Measurements from ENCODE around the gene CDC16. TPM values are rescaled to one million over a fixed set of nuclear protein-coding genes. Genes with fewer than 3 reads are reported as not detected.
"Not testable (repeated sequence)": the region's sequence is repeated elsewhere in the genome, so short reads cannot be mapped to it uniquely, and the experiment has no call there.

CDC16 gene
- total and polyA plus RNA-seq, 10 donors, result 50.1 to 75.8 (median 67.3) TPM

GRCh38 chr13:114241918-114242317 is 7.2 kb downstream of the CDC16 start:
- Histone ChIP-seq H3K4me1 (peaks cover 0 to 7% (median under 1%) of the 10 kb centered on the region in 6 donors), H3K4me3 (no peak overlapping the region), H3K36me3 (peaks cover 13 to 100% (median 100%) of the 10 kb centered on the region in 6 donors), H3K9me3 (no peaks in the 10 kb centered on the region), H3K27ac (no peak overlapping the region), H3K27me3 (replicated peaks in 1 of 7) (no peaks in the 10 kb centered on the region)
- intact Hi-C loops (cut with DNase I; ENCODE audit: low total_unique reads), result no loop called here
- no peak for DNase-seq
- WGBS, 5 donors, result 92 to 96% (median 93%) methylated on average over 6 of the region's 6 CpGs
- no peak for TF ChIP-seq POLR2A (IDR thresholded peaks at IDR 0.05)
- no peak for TF ChIP-seq POLR2AphosphoS5 (IDR thresholded peaks at IDR 0.05)
- TF ChIP-seq CTCF (IDR thresholded peaks at IDR 0.05 in 8 of 11, conservative IDR thresholded peaks at IDR 0.05 in 3 of 11), result no peak

GRCh38 chr13:114243971-114244370 is 9.3 kb downstream of the CDC16 start:
- no peak for TF ChIP-seq POLR2A (IDR thresholded peaks at IDR 0.05)
- no peak for TF ChIP-seq POLR2AphosphoS5 (IDR thresholded peaks at IDR 0.05)
- no peak for TF ChIP-seq CTCF (IDR thresholded peaks at IDR 0.05 in 8 of 11, conservative IDR thresholded peaks at IDR 0.05 in 3 of 11)
- WGBS, 5 donors, result 94 to 98% (median 97%) methylated on average over 3 of the region's 3 CpGs

GRCh38 chr13:114244637-114245036 is 9.9 kb downstream of the CDC16 start:
- no peak for TF ChIP-seq POLR2A (IDR thresholded peaks at IDR 0.05)
- no peak for TF ChIP-seq CTCF (IDR thresholded peaks at IDR 0.05 in 8 of 11, conservative IDR thresholded peaks at IDR 0.05 in 3 of 11)
- TF ChIP-seq POLR2AphosphoS5 (IDR thresholded peaks at IDR 0.05), result no peak
- H3K36me3 ChIP-seq, result peaks cover 13 to 100% (median 100%) of the 10 kb centered on the region in 6 donors
- intact Hi-C loops (cut with DNase I; ENCODE audit: low total_unique reads), result no loop called here

More at GRCh38 chr13:114243971-114244370, 9.3 kb downstream of the CDC16 start:
- Histone ChIP-seq H3K4me1 (no peaks in the 10 kb centered on the region), H3K27ac (no peak overlapping the region), H3K9me3 (no peaks in the 10 kb centered on the region), H3K27me3 (replicated peaks in 1 of 7) (no peaks in the 10 kb centered on the region), H3K4me3 (no peak overlapping the region), H3K36me3 (peaks cover 13 to 100% (median 100%) of the 10 kb centered on the region in 6 donors)
- intact Hi-C loops (cut with DNase I; ENCODE audit: low total_unique reads), result no loop called here
- no peak for DNase-seq

GRCh38 chr13:114248011-114248410 is 13.3 kb downstream of the CDC16 start:
- intact Hi-C loops (cut with DNase I; ENCODE audit: low total_unique reads), result no loop called here
- DNase-seq, result no peak
- H3K27ac ChIP-seq, result no peak overlapping the region

More at GRCh38 chr13:114244637-114245036, 9.9 kb downstream of the CDC16 start:
- Histone ChIP-seq H3K4me3 (no peak overlapping the region), H3K27ac (no peak overlapping the region), H3K9me3 (no peaks in the 10 kb centered on the region), H3K27me3 (replicated peaks in 1 of 7) (no peaks in the 10 kb centered on the region), H3K4me1 (no peaks in the 10 kb centered on the region)
- 79 to 89% (median 87%) methylated on average over 5 of the region's 5 CpGs for WGBS, 5 donors
- DNase-seq, result no peak

GRCh38 chr13:114249077-114249476 is 14.4 kb downstream of the CDC16 start:
- Histone ChIP-seq H3K36me3 (peaks cover 14 to 100% (median 90%) of the 10 kb centered on the region in 6 donors), H3K27me3 (replicated peaks in 1 of 7) (no peaks in the 10 kb centered on the region), H3K27ac (no peak overlapping the region), H3K4me1 (no peaks in the 10 kb centered on the region), H3K4me3 (no peak overlapping the region), H3K9me3 (no peaks in the 10 kb centered on the region)
- DNase-seq, result no peak
- WGBS, 5 donors, result 95 to 98% (median 96%) methylated on average over 7 of the region's 7 CpGs
- intact Hi-C loops (cut with DNase I; ENCODE audit: low total_unique reads), result no loop called here
- TF ChIP-seq POLR2AphosphoS5 (IDR thresholded peaks at IDR 0.05) (no peak), CTCF (IDR thresholded peaks at IDR 0.05 in 8 of 11, conservative IDR thresholded peaks at IDR 0.05 in 3 of 11) (no peak)

More at GRCh38 chr13:114248011-114248410, 13.3 kb downstream of the CDC16 start:
- Histone ChIP-seq H3K4me3 (no peak overlapping the region), H3K27me3 (replicated peaks in 1 of 7) (no peaks in the 10 kb centered on the region), H3K9me3 (no peaks in the 10 kb centered on the region), H3K4me1 (no peaks in the 10 kb centered on the region), H3K36me3 (peaks cover 14 to 100% (median 96%) of the 10 kb centered on the region in 6 donors)
- no peak for TF ChIP-seq POLR2A (IDR thresholded peaks at IDR 0.05)
- WGBS, 5 donors, result 82 to 91% (median 85%) methylated on average over 3 of the region's 3 CpGs

- peaks cover 4 to 100% (median 84%) of the 10 kb centered on the region in 6 donors for H3K36me3 ChIP-seq
- DNase-seq; intact Hi-C loops (cut with DNase I; ENCODE audit: low total_unique reads): not testable (repeated sequence)
These were observed 17.1 kb downstream of the CDC16 start for GRCh38 chr13:114251639-114252440.

More at GRCh38 chr13:114251639-114252440, 17.1 kb downstream of the CDC16 start:
- H3K9me3 ChIP-seq; H3K27ac ChIP-seq; H3K27me3 ChIP-seq (replicated peaks in 1 of 7); H3K4me3 ChIP-seq; H3K4me1 ChIP-seq: not testable (repeated sequence)
- WGBS, 5 donors, result 73 to 83% (median 76%) methylated on average over 1 of the region's 1 CpG
